ENCODE data around the gene TGFBR3. TPM values are rescaled to one million over a fixed set of nuclear protein-coding genes. Genes with fewer than 3 reads are reported as not detected.

Gene TGFBR3
- total RNA-seq, 1 donor from 2014 or later: 125 TPM

- DNase-seq: no peak
Measured at GRCh38 chr1:91732291-91733107, 153.5 kb downstream of the TGFBR3 start.

- DNase-seq: no peak
Measured at GRCh38 chr1:91731815-91732214, 154.1 kb downstream of the TGFBR3 start.

GRCh38 chr1:91730801-91731732 is 154.9 kb downstream of the TGFBR3 start:
- DNase-seq: peak; percentile 6

- DNase-seq: no peak
Measured at GRCh38 chr1:91729621-91730358, 156.2 kb downstream of the TGFBR3 start.

GRCh38 chr1:91727763-91728162 is 158.2 kb downstream of the TGFBR3 start:
- peak; percentile 83 for DNase-seq

- DNase-seq: peak; percentile 70
Measured at GRCh38 chr1:91725989-91726721, 159.8 kb downstream of the TGFBR3 start.

GRCh38 chr1:91725618-91725988 is 160.3 kb downstream of the TGFBR3 start:
- no peak for DNase-seq

GRCh38 chr1:91724644-91725043 is 161.3 kb downstream of the TGFBR3 start:
- no peak for DNase-seq

GRCh38 chr1:91724231-91724630 is 161.7 kb downstream of the TGFBR3 start:
- no peak for DNase-seq

- no peak for DNase-seq
Measured at GRCh38 chr1:91720044-91720443, 165.9 kb downstream of the TGFBR3 start.

- no peak for DNase-seq
Measured at GRCh38 chr1:91718877-91719276, 167.1 kb downstream of the TGFBR3 start.

- DNase-seq: no peak
Measured at GRCh38 chr1:91718368-91718767, 167.6 kb downstream of the TGFBR3 start.

GRCh38 chr1:91717839-91718238 is 168.1 kb downstream of the TGFBR3 start:
- no peak for DNase-seq

GRCh38 chr1:91716339-91716738 is 169.6 kb downstream of the TGFBR3 start:
- no peak for DNase-seq

- DNase-seq: no peak
Measured at GRCh38 chr1:91715416-91716000, 170.4 kb downstream of the TGFBR3 start.

GRCh38 chr1:91714867-91715381 is 171.0 kb downstream of the TGFBR3 start:
- peak; percentile 12 for DNase-seq

GRCh38 chr1:91712981-91713841 is 172.7 kb downstream of the TGFBR3 start:
- DNase-seq: peak; percentile 49

GRCh38 chr1:91712393-91712792 is 173.6 kb downstream of the TGFBR3 start:
- DNase-seq: no peak

GRCh38 chr1:91711504-91712247 is 174.3 kb downstream of the TGFBR3 start:
- no peak for DNase-seq

Measured in skin of body (tissue), 2 donors.